Stimulated activated CD8-positive, alpha-beta memory T cell treated with anti-CD3 and anti-CD28 coated beads, Interleukin-4, amount 100 ng/mL, for 4 hours (primary cell): ENCODE data around the gene UTP4.
"Not testable (repeated sequence)": the region's sequence is repeated elsewhere in the genome, so short reads cannot be mapped to it uniquely, and the experiment has no call there.

Source experiments
- DNase-seq, 2 donors: peaks; one replicate each; pipeline ENCODE4 v3.0.0-alpha.2; 2020; ENCODE audit warnings: low read depth in 2 of 2, low spot score in 1 of 2

Gene UTP4

GRCh38 chr16:69127966-69128510, 4.4 kb upstream of the UTP4 start:
- no peak for DNase-seq

- no peak for DNase-seq
Measured at GRCh38 chr16:69130461-69130860, 2.0 kb upstream of the UTP4 start.

- DNase-seq, result no peak
Measured at GRCh38 chr16:69131167-69131838, 1.1 kb upstream of the UTP4 start.

- DNase-seq, result peak; percentile 50 to 64
Measured at GRCh38 chr16:69131839-69132423, 518 bp upstream of the UTP4 start.

- no peak for DNase-seq
Measured at GRCh38 chr16:69133373-69133954, 1.0 kb downstream of the UTP4 start.

GRCh38 chr16:69138608-69139007, 6.2 kb downstream of the UTP4 start:
- DNase-seq, result no peak

- DNase-seq, result not testable (repeated sequence)
Measured at GRCh38 chr16:69139464-69139863, 7.0 kb downstream of the UTP4 start.

- DNase-seq, result no peak
Measured at GRCh38 chr16:69141014-69141413, 8.6 kb downstream of the UTP4 start.

GRCh38 chr16:69141936-69142335, 9.5 kb downstream of the UTP4 start:
- DNase-seq, result no peak

- no peak for DNase-seq
Measured at GRCh38 chr16:69143116-69143515, 10.7 kb downstream of the UTP4 start.

- no peak for DNase-seq
Measured at GRCh38 chr16:69145658-69146057, 13.2 kb downstream of the UTP4 start.

GRCh38 chr16:69149621-69150020, 17.2 kb downstream of the UTP4 start:
- not testable (repeated sequence) for DNase-seq

- DNase-seq, result no peak
Measured at GRCh38 chr16:69150146-69150865, 17.9 kb downstream of the UTP4 start.

- no peak for DNase-seq
Measured at GRCh38 chr16:69157196-69157595, 24.7 kb downstream of the UTP4 start.

GRCh38 chr16:69160192-69160591, 27.7 kb downstream of the UTP4 start:
- no peak for DNase-seq

- no peak for DNase-seq
Measured at GRCh38 chr16:69165584-69165983, 33.1 kb downstream of the UTP4 start.

GRCh38 chr16:69166221-69166833, 33.9 kb downstream of the UTP4 start:
- DNase-seq, result peak; percentile 37 to 61

- no peak for DNase-seq
Measured at GRCh38 chr16:69166946-69167930, 34.8 kb downstream of the UTP4 start.

- no peak for DNase-seq
Measured at GRCh38 chr16:69169051-69169450, 36.6 kb downstream of the UTP4 start.
